ENCODE measurements around the gene GPR135. TPM values are rescaled to one million over a fixed set of nuclear protein-coding genes. Genes with fewer than 3 reads are reported as not detected.

The GPR135 gene
- total RNA-seq (2014; rRNA removed; shearing (Covaris generic)), result 0.70 and 2.1 TPM in 2 replicates

GRCh38 chr14:59465316-59466135 lies at the start of gene GPR135:
GPR135 (minus strand) TSS chr14:59465380; CDS start chr14:59465226, 154 bp downstream.
- no peak for DNase-seq (ENCODE audit: low spot score)

- DNase-seq (ENCODE audit: low spot score), result no peak
Measured at GRCh38 chr14:59511916-59512575, 46.9 kb upstream of the GPR135 start.

- DNase-seq (ENCODE audit: low spot score), result no peak
Measured at GRCh38 chr14:59510966-59511365, 45.8 kb upstream of the GPR135 start.

GRCh38 chr14:59510001-59510400 lies 44.8 kb upstream of the GPR135 start:
- DNase-seq (ENCODE audit: low spot score), result no peak

- no peak for DNase-seq (ENCODE audit: low spot score)
Measured at GRCh38 chr14:59509101-59509500, 43.9 kb upstream of the GPR135 start.

GRCh38 chr14:59507752-59508103 lies 42.5 kb upstream of the GPR135 start:
- DNase-seq (ENCODE audit: low spot score), result no peak

- peak; percentile 61 for DNase-seq (ENCODE audit: low spot score)
Measured at GRCh38 chr14:59507063-59507751, 42.0 kb upstream of the GPR135 start.

GRCh38 chr14:59503256-59503655 lies 38.1 kb upstream of the GPR135 start:
- DNase-seq (ENCODE audit: low spot score), result no peak

GRCh38 chr14:59500732-59501131 lies 35.6 kb upstream of the GPR135 start:
- DNase-seq (ENCODE audit: low spot score), result no peak

GRCh38 chr14:59492384-59492783 lies 27.2 kb upstream of the GPR135 start:
- no peak for DNase-seq (ENCODE audit: low spot score)

- no peak for DNase-seq (ENCODE audit: low spot score)
Measured at GRCh38 chr14:59490756-59491155, 25.6 kb upstream of the GPR135 start.

GRCh38 chr14:59484639-59485175 lies 19.5 kb upstream of the GPR135 start:
- DNase-seq (ENCODE audit: low spot score), result no peak

GRCh38 chr14:59483819-59484638 lies 18.8 kb upstream of the GPR135 start, which contains the start of the genes JKAMP and L3HYPDH:
JKAMP (plus strand) TSS chr14:59484517; CDS start chr14:59484590, 73 bp downstream.
L3HYPDH (minus strand) TSS chr14:59484408; CDS start chr14:59484316, 92 bp downstream.
- DNase-seq (ENCODE audit: low spot score), result peak; percentile 93

GRCh38 chr14:59483363-59483762 lies 18.2 kb upstream of the GPR135 start:
- DNase-seq (ENCODE audit: low spot score), result peak; percentile 30

GRCh38 chr14:59482541-59483331 lies 17.6 kb upstream of the GPR135 start:
- DNase-seq (ENCODE audit: low spot score), result peak; percentile 88

- DNase-seq (ENCODE audit: low spot score), result peak; percentile 6
Measured at GRCh38 chr14:59481871-59482540, 16.8 kb upstream of the GPR135 start.

- no peak for DNase-seq (ENCODE audit: low spot score)
Measured at GRCh38 chr14:59481407-59481806, 16.2 kb upstream of the GPR135 start.

GRCh38 chr14:59480166-59480565 lies 15.0 kb upstream of the GPR135 start:
- no peak for DNase-seq (ENCODE audit: low spot score)

- no peak for DNase-seq (ENCODE audit: low spot score)
Measured at GRCh38 chr14:59478540-59478939, 13.4 kb upstream of the GPR135 start.

- DNase-seq (ENCODE audit: low spot score), result no peak
Measured at GRCh38 chr14:59475709-59476108, 10.5 kb upstream of the GPR135 start.
